VCaP (cell line): ENCODE measurements around the gene UPF2.

Experiments
- H3K27ac ChIP-seq: fragments of 450-650 bp; 2 replicates; pipeline ENCODE4 v1.5.1; 2017
- TF ChIP-seq, protein P1 (sequence below): fragments of 450-650 bp; conservative IDR thresholded peaks from 2 replicates; pipeline ENCODE4 v1.5.1; 2017; ENCODE audit warnings: mild to moderate bottlenecking, moderate library complexity

Gene UPF2

GRCh38 chr10:11881030-11881476 lies 161.6 kb downstream of the UPF2 start:
- no peak overlapping the region for H3K27ac ChIP-seq
- TF ChIP-seq, protein P1, sequence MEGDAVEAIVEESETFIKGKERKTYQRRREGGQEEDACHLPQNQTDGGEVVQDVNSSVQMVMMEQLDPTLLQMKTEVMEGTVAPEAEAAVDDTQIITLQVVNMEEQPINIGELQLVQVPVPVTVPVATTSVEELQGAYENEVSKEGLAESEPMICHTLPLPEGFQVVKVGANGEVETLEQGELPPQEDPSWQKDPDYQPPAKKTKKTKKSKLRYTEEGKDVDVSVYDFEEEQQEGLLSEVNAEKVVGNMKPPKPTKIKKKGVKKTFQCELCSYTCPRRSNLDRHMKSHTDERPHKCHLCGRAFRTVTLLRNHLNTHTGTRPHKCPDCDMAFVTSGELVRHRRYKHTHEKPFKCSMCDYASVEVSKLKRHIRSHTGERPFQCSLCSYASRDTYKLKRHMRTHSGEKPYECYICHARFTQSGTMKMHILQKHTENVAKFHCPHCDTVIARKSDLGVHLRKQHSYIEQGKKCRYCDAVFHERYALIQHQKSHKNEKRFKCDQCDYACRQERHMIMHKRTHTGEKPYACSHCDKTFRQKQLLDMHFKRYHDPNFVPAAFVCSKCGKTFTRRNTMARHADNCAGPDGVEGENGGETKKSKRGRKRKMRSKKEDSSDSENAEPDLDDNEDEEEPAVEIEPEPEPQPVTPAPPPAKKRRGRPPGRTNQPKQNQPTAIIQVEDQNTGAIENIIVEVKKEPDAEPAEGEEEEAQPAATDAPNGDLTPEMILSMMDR = no peak

DNA sequence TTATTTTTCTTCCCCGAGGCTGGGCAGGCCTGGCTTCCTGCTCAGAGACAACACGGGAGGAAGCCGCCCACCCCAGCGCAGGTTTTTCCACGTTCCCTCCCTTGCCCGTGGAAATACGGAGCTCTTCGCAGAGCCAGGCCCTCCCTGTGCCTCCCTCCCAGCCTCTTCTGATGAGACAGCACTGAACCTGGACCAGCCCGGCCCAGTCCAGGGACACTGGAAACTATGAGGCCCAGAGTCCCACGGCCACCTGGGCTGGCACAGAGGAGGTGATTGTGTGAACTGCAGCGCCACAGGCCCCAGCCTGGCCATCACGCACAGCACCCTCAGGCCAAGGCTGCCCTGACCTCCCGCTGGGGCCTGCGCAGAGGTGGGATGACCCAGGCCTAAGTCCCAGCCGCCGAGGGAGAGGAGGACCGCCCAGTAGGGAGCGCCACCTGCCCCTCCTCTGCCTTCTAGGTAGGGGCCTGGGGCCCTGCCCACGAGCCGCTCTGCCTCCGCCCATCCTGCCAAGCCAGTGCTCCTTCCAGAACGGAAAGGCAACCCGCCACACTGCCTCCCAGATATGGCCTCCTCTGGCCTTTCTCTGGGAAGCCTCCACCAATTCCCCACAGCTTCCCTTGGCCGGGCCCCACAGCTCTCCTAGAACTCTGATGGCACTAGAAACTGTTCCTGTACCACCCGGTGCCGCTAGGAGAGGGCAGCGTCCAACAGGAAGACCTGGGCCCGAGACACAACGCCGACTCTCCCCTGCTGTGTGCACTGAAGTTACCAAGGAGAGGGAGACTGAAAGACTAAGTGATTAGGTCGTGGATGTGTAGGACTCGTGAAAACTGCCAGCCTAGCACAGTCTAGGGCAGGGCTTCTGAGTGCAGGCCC lies 162.2 kb downstream of the UPF2 start:
- TF ChIP-seq, protein P1 = no peak
- H3K27ac ChIP-seq = no peak overlapping the region

GRCh38 chr10:11879387-11880094 lies 163.1 kb downstream of the UPF2 start:
- TF ChIP-seq, protein P1 = no peak
- H3K27ac ChIP-seq = no peak overlapping the region

GRCh38 chr10:11878776-11879175 lies 163.8 kb downstream of the UPF2 start:
- no peak overlapping the region for H3K27ac ChIP-seq
- TF ChIP-seq, protein P1 = no peak

DNA sequence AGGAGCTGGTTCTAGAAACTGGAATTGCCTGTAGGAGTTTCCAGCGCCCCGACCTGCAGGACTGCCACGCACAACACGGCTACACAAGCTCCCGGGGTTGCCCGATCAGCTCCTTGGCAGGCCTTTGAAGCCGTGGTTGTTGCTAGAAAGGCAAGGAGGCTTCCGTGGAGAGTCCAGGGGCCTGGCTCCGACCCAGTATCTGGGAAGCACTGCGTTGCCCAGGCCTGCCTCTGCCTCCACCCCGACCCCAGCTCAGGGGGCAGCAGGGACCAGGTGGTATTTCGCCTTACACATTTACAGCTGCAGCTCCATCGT lies 165.1 kb downstream of the UPF2 start:
- no peak overlapping the region for H3K27ac ChIP-seq
- TF ChIP-seq, protein P1 = no peak

GRCh38 chr10:11876805-11877590 lies 165.6 kb downstream of the UPF2 start:
- TF ChIP-seq, protein P1 = no peak
- H3K27ac ChIP-seq = peak overlapping the region; percentile 94

GRCh38 chr10:11876324-11876723 lies 166.3 kb downstream of the UPF2 start:
- H3K27ac ChIP-seq = peak overlapping the region; percentile 94
- TF ChIP-seq, protein P1 = no peak
